ENCODE measurements around the gene SLC9C1. TPM values are rescaled to one million over a fixed set of nuclear protein-coding genes. Genes with fewer than 3 reads are reported as not detected.

SLC9C1 gene
- total and polyA plus RNA-seq, 2 experiments from 2014 or later: 0.03 TPM; not detected in 1

DNA sequence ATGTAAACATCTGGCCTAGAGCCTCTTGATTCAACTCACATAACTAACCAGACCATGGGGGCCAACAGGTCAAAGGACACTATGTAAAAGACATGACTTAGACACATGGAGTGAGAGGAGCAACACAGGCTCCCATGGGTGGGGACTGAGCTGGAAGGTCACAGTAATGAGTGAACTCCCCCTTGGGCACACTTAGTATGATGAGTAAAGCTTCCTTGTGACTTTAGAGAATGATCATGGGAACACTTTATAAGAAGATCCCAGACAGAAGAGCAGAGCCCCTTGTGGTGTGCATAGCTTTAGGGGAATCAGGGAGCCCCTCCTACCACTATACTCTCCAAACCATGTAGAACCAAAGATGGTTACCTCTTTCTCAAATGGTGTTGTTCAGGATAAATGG lies 171.1 kb downstream of the SLC9C1 start:
- Histone ChIP-seq H3K36me3 (replicated peaks; ENCODE audit: insufficient read depth, low read depth) (no peaks in the 10 kb centered on the region), H3K4me2 (no peak overlapping the region), H3K27ac (no peak overlapping the region), H3K9me2 (replicated peaks; ENCODE audit: insufficient read depth) (no peaks in the 10 kb centered on the region), H3K27me3 (no peaks in the 10 kb centered on the region), H4K20me1 (ENCODE audit: insufficient read depth, poor library complexity, severe bottlenecking) (no peaks in the 10 kb centered on the region), H3K4me3 (no peak overlapping the region), H3K9me3 (ENCODE audit: low read depth) (no peaks in the 10 kb centered on the region), H3K79me2 (no peaks in the 10 kb centered on the region), H3K4me1 (ENCODE audit: insufficient read depth) (no peaks in the 10 kb centered on the region), H2AFZ (no peak overlapping the region)
- TF ChIP-seq, protein P1, sequence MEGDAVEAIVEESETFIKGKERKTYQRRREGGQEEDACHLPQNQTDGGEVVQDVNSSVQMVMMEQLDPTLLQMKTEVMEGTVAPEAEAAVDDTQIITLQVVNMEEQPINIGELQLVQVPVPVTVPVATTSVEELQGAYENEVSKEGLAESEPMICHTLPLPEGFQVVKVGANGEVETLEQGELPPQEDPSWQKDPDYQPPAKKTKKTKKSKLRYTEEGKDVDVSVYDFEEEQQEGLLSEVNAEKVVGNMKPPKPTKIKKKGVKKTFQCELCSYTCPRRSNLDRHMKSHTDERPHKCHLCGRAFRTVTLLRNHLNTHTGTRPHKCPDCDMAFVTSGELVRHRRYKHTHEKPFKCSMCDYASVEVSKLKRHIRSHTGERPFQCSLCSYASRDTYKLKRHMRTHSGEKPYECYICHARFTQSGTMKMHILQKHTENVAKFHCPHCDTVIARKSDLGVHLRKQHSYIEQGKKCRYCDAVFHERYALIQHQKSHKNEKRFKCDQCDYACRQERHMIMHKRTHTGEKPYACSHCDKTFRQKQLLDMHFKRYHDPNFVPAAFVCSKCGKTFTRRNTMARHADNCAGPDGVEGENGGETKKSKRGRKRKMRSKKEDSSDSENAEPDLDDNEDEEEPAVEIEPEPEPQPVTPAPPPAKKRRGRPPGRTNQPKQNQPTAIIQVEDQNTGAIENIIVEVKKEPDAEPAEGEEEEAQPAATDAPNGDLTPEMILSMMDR (IDR thresholded peaks at IDR 0.05; ENCODE audit: poor library complexity): no peak
- no peak for TF ChIP-seq EZH2phosphoT487 (IDR thresholded peaks at IDR 0.05; ENCODE audit: low read depth, severe bottlenecking, unreplicated experiment)
- no peak for DNase-seq (ENCODE audit: low spot score)

DNA sequence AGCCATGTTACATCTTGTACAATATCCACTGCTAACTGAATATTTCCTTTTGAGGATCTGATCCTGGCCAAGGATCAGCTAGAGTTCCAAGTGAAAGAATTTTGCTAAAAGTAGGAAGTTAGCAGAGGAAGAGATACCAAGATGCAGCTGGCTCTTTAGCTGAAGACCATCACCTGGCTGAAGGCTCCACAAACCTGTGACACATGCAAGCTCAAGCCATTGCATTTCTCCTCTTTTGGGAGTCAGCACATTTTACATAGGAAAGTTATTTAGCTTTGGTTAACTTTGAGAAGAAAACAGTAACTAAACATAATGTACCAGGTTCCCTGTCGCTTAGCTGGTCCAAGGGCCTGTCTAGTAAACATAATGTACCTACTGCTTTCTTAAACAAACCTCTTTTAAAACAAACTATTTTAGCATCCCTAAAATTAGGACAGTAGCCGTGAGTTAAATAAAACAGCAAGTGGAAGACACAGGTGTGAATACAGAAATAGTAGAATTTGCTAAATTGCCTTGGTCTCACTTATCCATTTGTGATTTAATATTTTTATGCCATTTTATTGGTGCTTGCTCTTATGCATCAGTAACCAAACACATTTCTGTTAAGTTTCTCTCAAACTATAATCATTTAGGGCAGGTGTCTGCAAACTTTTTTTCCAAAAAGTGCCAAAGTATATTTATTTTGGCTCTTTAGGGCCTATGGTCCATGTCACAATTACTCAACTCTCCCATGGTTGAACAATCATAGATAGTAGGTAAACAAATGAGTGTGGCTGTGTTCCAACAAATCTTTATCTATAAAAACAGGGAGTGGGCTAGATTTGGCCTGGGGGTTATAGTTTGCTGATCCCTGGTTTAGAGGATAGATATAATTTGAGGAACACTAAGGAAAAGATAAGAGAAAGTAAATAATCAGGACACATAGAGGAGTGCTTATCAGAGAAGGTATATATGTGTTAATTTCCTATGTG lies 172.2 kb downstream of the SLC9C1 start:
- H3K4me1 ChIP-seq (ENCODE audit: insufficient read depth): no peaks in the 10 kb centered on the region
- H3K27ac ChIP-seq: no peak overlapping the region
- H4K20me1 ChIP-seq (ENCODE audit: insufficient read depth, poor library complexity, severe bottlenecking): no peaks in the 10 kb centered on the region
- TF ChIP-seq EZH2phosphoT487 (IDR thresholded peaks at IDR 0.05; ENCODE audit: low read depth, severe bottlenecking, unreplicated experiment) (no peak), EZH2 (IDR thresholded peaks at IDR 0.05; ENCODE audit: borderline replicate concordance) (no peak)
- TF ChIP-seq, protein P1 (IDR thresholded peaks at IDR 0.05; ENCODE audit: poor library complexity): no peak
- H3K79me2 ChIP-seq: no peaks in the 10 kb centered on the region
- H3K9me3 ChIP-seq (ENCODE audit: low read depth): no peaks in the 10 kb centered on the region
- H3K4me2 ChIP-seq: no peak overlapping the region
- no peaks in the 10 kb centered on the region for H3K27me3 ChIP-seq
- no peak overlapping the region for H3K4me3 ChIP-seq
- DNase-seq (ENCODE audit: low spot score): no peak
- no peaks in the 10 kb centered on the region for H3K9me2 ChIP-seq (replicated peaks; ENCODE audit: insufficient read depth)
- no peak overlapping the region for H2AFZ ChIP-seq
- H3K36me3 ChIP-seq (replicated peaks; ENCODE audit: insufficient read depth, low read depth): no peaks in the 10 kb centered on the region
- 92% methylated on average over 2 of the region's 2 CpGs for WGBS (ENCODE audit: low lambda C conversion rate, missing lambda C conversion rate)

DNA sequence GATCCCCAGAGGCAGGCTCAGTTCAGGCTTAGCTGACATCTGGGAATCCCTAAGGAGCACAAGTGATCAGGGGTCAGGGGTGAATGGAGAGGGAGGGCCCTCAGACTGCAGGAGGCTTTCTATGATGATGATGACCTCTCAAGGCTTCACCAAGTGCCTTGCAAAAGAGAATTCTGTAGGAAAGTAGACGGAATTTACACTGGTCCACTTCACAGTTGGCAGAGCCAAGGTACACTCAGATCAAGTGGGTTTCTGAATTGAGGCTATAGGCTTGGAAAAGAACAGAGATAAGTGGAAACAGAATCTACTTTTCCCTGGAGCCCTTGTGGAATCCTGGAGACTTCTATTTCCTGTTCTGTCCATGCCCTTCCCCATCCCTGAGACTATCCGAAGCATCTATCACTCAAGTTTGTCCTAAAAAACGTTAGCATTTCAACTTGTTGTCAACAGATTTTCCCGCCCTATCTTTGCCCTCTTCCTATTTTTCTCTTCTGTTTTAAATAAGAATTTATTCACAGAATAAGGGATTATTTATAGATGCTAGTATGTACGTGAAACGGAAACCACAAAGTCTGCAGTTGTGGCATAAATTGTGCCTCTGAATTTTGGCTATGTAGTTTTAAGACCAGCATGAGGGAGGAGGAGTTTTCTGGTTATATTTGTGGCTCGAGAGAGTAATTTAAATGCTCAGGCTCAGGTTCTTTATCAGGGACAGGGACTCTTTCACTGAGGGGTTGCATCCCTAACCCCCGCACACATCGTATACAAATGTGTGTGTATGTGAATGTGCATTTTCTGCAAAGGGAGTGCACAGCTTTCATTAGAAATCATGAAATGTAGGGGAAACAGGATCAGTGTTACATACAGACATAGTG lies 173.8 kb downstream of the SLC9C1 start:
- H3K9me3 ChIP-seq (ENCODE audit: low read depth): no peaks in the 10 kb centered on the region
- WGBS (ENCODE audit: low lambda C conversion rate, missing lambda C conversion rate): 86% methylated on average over 9 of the region's 9 CpGs
- no peaks in the 10 kb centered on the region for H3K79me2 ChIP-seq
- no peak overlapping the region for H3K4me3 ChIP-seq
- H3K9me2 ChIP-seq (replicated peaks; ENCODE audit: insufficient read depth): no peaks in the 10 kb centered on the region
- no peaks in the 10 kb centered on the region for H4K20me1 ChIP-seq (ENCODE audit: insufficient read depth, poor library complexity, severe bottlenecking)
- H3K27ac ChIP-seq: no peak overlapping the region
- DNase-seq (ENCODE audit: low spot score): no peak
- no peak overlapping the region for H3K4me2 ChIP-seq
- H3K36me3 ChIP-seq (replicated peaks; ENCODE audit: insufficient read depth, low read depth): no peaks in the 10 kb centered on the region
- TF ChIP-seq, protein P1 (IDR thresholded peaks at IDR 0.05; ENCODE audit: poor library complexity): no peak
- no peak for TF ChIP-seq EZH2phosphoT487 (IDR thresholded peaks at IDR 0.05; ENCODE audit: low read depth, severe bottlenecking, unreplicated experiment)
- no peak for TF ChIP-seq EZH2 (IDR thresholded peaks at IDR 0.05; ENCODE audit: borderline replicate concordance)
- H3K4me1 ChIP-seq (ENCODE audit: insufficient read depth): no peaks in the 10 kb centered on the region
- H2AFZ ChIP-seq: no peak overlapping the region
- H3K27me3 ChIP-seq: no peaks in the 10 kb centered on the region
